Activated CD8-positive, alpha-beta T cell treated with anti-CD3 and anti-CD28 coated beads for 36 hours (primary cell): ENCODE measurements around the gene GOSR1. TPM values are rescaled to one million over a fixed set of nuclear protein-coding genes. Genes with fewer than 3 reads are reported as not detected.
"Not testable (repeated sequence)": the region's sequence is repeated elsewhere in the genome, so short reads cannot be mapped to it uniquely, and the experiment has no call there.

Experiments used
- ATAC-seq: fragments of 200-7000 bp; cut with Tn5 transposase; one replicate; pipeline ENCODE4 v1.10.0; 2021; ENCODE audit warnings: mild to moderate bottlenecking, moderate library complexity
- CTCF ChIA-PET: fragments of 350-600 bp; sonication (Branson Sonifier 250); formaldehyde crosslinking; loops from one replicate; lab custom pipeline; 2021; ENCODE audit warnings: antibody characterized with exemption; lab: Charles Lee
- POLR2A ChIA-PET: fragments of 350-600 bp; sonication (Branson Sonifier 250); formaldehyde crosslinking; loops from one replicate; lab custom pipeline; 2021; ENCODE audit warnings: antibody characterized with exemption; lab: Charles Lee
- DNase-seq: peaks from one replicate; pipeline ENCODE4 v3.0.0-alpha.2; 2020
- H3K27ac Mint-ChIP-seq: one replicate; pipeline ENCODE4 v1.8.0; 2021; ENCODE audit warnings: mild to moderate bottlenecking, mixed read lengths
- H3K27me3 Mint-ChIP-seq: one replicate; pipeline ENCODE4 v1.8.0; 2021; ENCODE audit warnings: mixed read lengths
- H3K36me3 Mint-ChIP-seq: one replicate; pipeline ENCODE4 v1.8.0; 2021; ENCODE audit warnings: low read depth, mixed read lengths
- H3K4me1 Mint-ChIP-seq: one replicate; pipeline ENCODE4 v1.8.0; 2021; ENCODE audit warnings: low read depth, mixed read lengths
- H3K4me3 Mint-ChIP-seq: one replicate; pipeline ENCODE4 v1.8.0; 2021; ENCODE audit warnings: mild to moderate bottlenecking, moderate library complexity, mixed read lengths
- H3K9me3 Mint-ChIP-seq: one replicate; pipeline ENCODE4 v1.8.0; 2021; ENCODE audit warnings: mixed read lengths
- CTCF ChIP-seq: fragments of 200-600 bp; IDR thresholded peaks from one replicate; pipeline ENCODE4 v1.8.0; 2022; ENCODE audit warnings: antibody characterized with exemption, mild to moderate bottlenecking
- intact Hi-C: fragments of 100-400 bp; cut with micrococcal nuclease; formaldehyde crosslinking; loops from one replicate; pipeline ENCODE4 v1.10.0; 2022
- total RNA-seq, 2 experiments: library from RNA; stranded (reverse); gene quantifications; one replicate each; pipeline ENCODE4 v1.2.3, GENCODE V29; 2021

Gene GOSR1
- total RNA-seq, 2 experiments from 2014 or later: 37.1 to 38.8 TPM

- CTCF ChIA-PET: no interaction called here
- Mint-ChIP-seq H3K36me3 (no peaks in the 10 kb centered on the region), H3K9me3 (no peaks in the 10 kb centered on the region), H3K4me1 (no peaks in the 10 kb centered on the region), H3K4me3 (no peak overlapping the region), H3K27me3 (no peaks in the 10 kb centered on the region), H3K27ac (no peak overlapping the region)
- TF ChIP-seq CTCF: no peak
- intact Hi-C loops: no loop called here
- ATAC-seq (no peak), DNase-seq (no peak)
- POLR2A ChIA-PET: no interaction called here
Observed at GRCh38 chr17:30573603-30574175, 96.5 kb downstream of the GOSR1 start.

GRCh38 chr17:30574309-30574708 lies 97.1 kb downstream of the GOSR1 start:
- H3K4me1 Mint-ChIP-seq, H3K27ac Mint-ChIP-seq, H3K9me3 Mint-ChIP-seq, DNase-seq, POLR2A ChIA-PET, ATAC-seq, H3K36me3 Mint-ChIP-seq, intact Hi-C loops, H3K27me3 Mint-ChIP-seq, H3K4me3 Mint-ChIP-seq, CTCF ChIA-PET: not testable (repeated sequence)

- ATAC-seq, H3K4me3 Mint-ChIP-seq, intact Hi-C loops, POLR2A ChIA-PET, H3K36me3 Mint-ChIP-seq, H3K4me1 Mint-ChIP-seq, H3K27me3 Mint-ChIP-seq, H3K27ac Mint-ChIP-seq, H3K9me3 Mint-ChIP-seq, CTCF ChIA-PET, DNase-seq: not testable (repeated sequence)
Observed at GRCh38 chr17:30574806-30575205, 97.6 kb downstream of the GOSR1 start.

- DNase-seq, H3K4me3 Mint-ChIP-seq, H3K36me3 Mint-ChIP-seq, ATAC-seq, H3K27me3 Mint-ChIP-seq, CTCF ChIA-PET, intact Hi-C loops, POLR2A ChIA-PET, H3K4me1 Mint-ChIP-seq, H3K9me3 Mint-ChIP-seq, H3K27ac Mint-ChIP-seq: not testable (repeated sequence)
Observed at GRCh38 chr17:30575648-30576325, 98.6 kb downstream of the GOSR1 start.

- no peaks in the 10 kb centered on the region for H3K9me3 Mint-ChIP-seq
Observed at GRCh38 chr17:30576326-30576861, 99.2 kb downstream of the GOSR1 start.

More at GRCh38 chr17:30576326-30576861, 99.2 kb downstream of the GOSR1 start:
- CTCF ChIA-PET: no interaction called here
- Mint-ChIP-seq H3K36me3 (no peaks in the 10 kb centered on the region), H3K4me3 (no peak overlapping the region), H3K27ac (no peak overlapping the region), H3K27me3 (no peaks in the 10 kb centered on the region), H3K4me1 (no peaks in the 10 kb centered on the region)
- intact Hi-C loops: no loop called here
- ATAC-seq: no peak
- TF ChIP-seq CTCF: no peak
- no peak for DNase-seq
- POLR2A ChIA-PET: no interaction called here

Other genes with a start within 250 kb of the GOSR1 start
- not detected for gene SLC6A4, start 241.7 kb upstream of the GOSR1 start, total RNA-seq
- gene BLMH, start 185.5 kb upstream of the GOSR1 start, total RNA-seq: 10 to 100 TPM; 75.9 to 78.6 TPM
- gene TMIGD1, start 143.4 kb upstream of the GOSR1 start, total RNA-seq: not detected
- 10 to 100 TPM; 25.9 to 26.8 TPM for gene CPD, start 98.5 kb upstream of the GOSR1 start, total RNA-seq